GM10266 (cell line): ENCODE measurements around the gene SMAD6.

ENCODE experiments used
- DNase-seq: peaks from one replicate; pipeline ENCODE4 v3.0.0; 2012; ENCODE audit errors: extremely low spot score
- CTCF ChIP-seq: IDR thresholded peaks from 2 replicates; pipeline ENCODE4 v1.5.1; 2012; ENCODE audit warnings: mild to moderate bottlenecking, low read depth; ENCODE audit not compliant: control insufficient read depth, insufficient read depth; ENCODE audit errors: missing control alignments

The SMAD6 gene

GRCh38 chr15:66706840-66707239, 4.8 kb downstream of the SMAD6 start:
- no peak for TF ChIP-seq CTCF
- no peak for DNase-seq

GRCh38 chr15:66707310-66708082, 5.5 kb downstream of the SMAD6 start:
- no peak for TF ChIP-seq CTCF
- DNase-seq: no peak

- TF ChIP-seq CTCF: no peak
- DNase-seq: no peak
These were observed 6.4 kb downstream of the SMAD6 start for GRCh38 chr15:66708389-66708788.

GRCh38 chr15:66709884-66710283, 7.8 kb downstream of the SMAD6 start:
- no peak for TF ChIP-seq CTCF
- DNase-seq: no peak

GRCh38 chr15:66711260-66711659, 9.2 kb downstream of the SMAD6 start:
- TF ChIP-seq CTCF: no peak

GRCh38 chr15:66711862-66712261, 9.8 kb downstream of the SMAD6 start:
- no peak for DNase-seq
- no peak for TF ChIP-seq CTCF

More at GRCh38 chr15:66711260-66711659, 9.2 kb downstream of the SMAD6 start:
- no peak for DNase-seq

GRCh38 chr15:66713843-66714508, 11.9 kb downstream of the SMAD6 start:
- DNase-seq: peak; percentile 64
- no peak for TF ChIP-seq CTCF
